GM12865 (cell line): ENCODE measurements around the gene DIP2C.
"Not testable (repeated sequence)": the region's sequence is repeated elsewhere in the genome, so short reads cannot be mapped to it uniquely, and the experiment has no call there.

ENCODE experiments used
- DNase-seq: peaks from one replicate; pipeline ENCODE4 v3.0.0; 2010; ENCODE audit warnings: low read depth
- H3K4me3 ChIP-seq: 2 replicates; pipeline ENCODE4 v1.5.1; 2011; ENCODE audit warnings: mild to moderate bottlenecking, low read depth, low read length, control low read depth
- CTCF ChIP-seq: IDR thresholded peaks from 2 replicates; pipeline ENCODE4 v1.5.1; 2011; ENCODE audit warnings: low read length, control low read depth, low read depth, inconsistent platforms; ENCODE audit not compliant: insufficient read depth; ENCODE audit errors: missing control alignments

Gene DIP2C

GRCh38 chr10:649445-649797 is 40.0 kb downstream of the DIP2C start:
- no peak for DNase-seq
- H3K4me3 ChIP-seq = no peak overlapping the region
- TF ChIP-seq CTCF = no peak

- DNase-seq, H3K4me3 ChIP-seq: not testable (repeated sequence)
These were observed 42.4 kb downstream of the DIP2C start for GRCh38 chr10:647019-647418.

GRCh38 chr10:646118-646524 is 43.3 kb downstream of the DIP2C start:
- DNase-seq = no peak
- TF ChIP-seq CTCF = no peak
- H3K4me3 ChIP-seq = no peak overlapping the region

- DNase-seq = no peak
- no peak for TF ChIP-seq CTCF
- no peak overlapping the region for H3K4me3 ChIP-seq
These were observed 44.5 kb downstream of the DIP2C start for GRCh38 chr10:644943-645334.

- H3K4me3 ChIP-seq = no peak overlapping the region
- TF ChIP-seq CTCF = no peak
- no peak for DNase-seq
These were observed 45.2 kb downstream of the DIP2C start for GRCh38 chr10:644076-644942.

- no peak for DNase-seq
- no peak for TF ChIP-seq CTCF
- H3K4me3 ChIP-seq = no peak overlapping the region
These were observed 47.1 kb downstream of the DIP2C start for GRCh38 chr10:642186-642890.

GRCh38 chr10:641149-642010 is 48.1 kb downstream of the DIP2C start:
- DNase-seq = no peak
- TF ChIP-seq CTCF = no peak
- no peak overlapping the region for H3K4me3 ChIP-seq
